ENCODE measurements around the gene EXOC3L2.

- TF ChIP-seq POLR2A (IDR thresholded peaks at IDR 0.05; ENCODE audit: low read depth, low read length) (no peak), NRF1 (conservative IDR thresholded peaks at IDR 0.05; ENCODE audit: low read depth, low read length) (no peak), USF2 (IDR thresholded peaks at IDR 0.05; ENCODE audit: borderline replicate concordance, low read depth, low read length) (no peak), CBX3 (IDR thresholded peaks at IDR 0.05; ENCODE audit: borderline replicate concordance, low read depth) (no peak), CTCF (IDR thresholded peaks at IDR 0.05 in 2 of 3, conservative IDR thresholded peaks at IDR 0.05 in 1 of 3; ENCODE audit: control insufficient read depth in 2 of 3, extremely low read depth in 1 of 3, insufficient read depth in 1 of 3, low read depth in 3 of 3, low read length in 3 of 3) (no peak), RFX5 (IDR thresholded peaks at IDR 0.05; ENCODE audit: low read depth, low read length) (no peak), POU2F2 (IDR thresholded peaks at IDR 0.05; ENCODE audit: borderline replicate concordance, low read depth, low read length) (no peak), JUNB (IDR thresholded peaks at IDR 0.05) (no peak), EP300 (IDR thresholded peaks at IDR 0.05; ENCODE audit: borderline replicate concordance in 1 of 2, control insufficient read depth in 1 of 2, low read depth in 2 of 2, low read length in 2 of 2) (no peak), SP1 (IDR thresholded peaks at IDR 0.05; ENCODE audit: low read depth, low read length) (no peak)
Measured at GRCh38 chr19:45278087-45278486, 32.9 kb upstream of the EXOC3L2 start.

All from GM12878 (cell line).